HG03196 (cell line): Measurements from ENCODE around the gene LRP3.
"Not testable (repeated sequence)": the region's sequence is repeated elsewhere in the genome, so short reads cannot be mapped to it uniquely, and the experiment has no call there.

Experiments
- ATAC-seq: cut with Tn5 transposase; IDR thresholded peaks from one replicate; pipeline ENCODE4 v1.9.1; 2021; ENCODE audit not compliant: unreplicated experiment

Gene LRP3

GRCh38 chr19:33201886-33202545 lies 7.9 kb downstream of the LRP3 start:
- ATAC-seq = no peak

GRCh38 chr19:33202546-33203507 lies 8.7 kb downstream of the LRP3 start:
- no peak for ATAC-seq

GRCh38 chr19:33203529-33203928 lies 9.4 kb downstream of the LRP3 start:
- no peak for ATAC-seq

DNA sequence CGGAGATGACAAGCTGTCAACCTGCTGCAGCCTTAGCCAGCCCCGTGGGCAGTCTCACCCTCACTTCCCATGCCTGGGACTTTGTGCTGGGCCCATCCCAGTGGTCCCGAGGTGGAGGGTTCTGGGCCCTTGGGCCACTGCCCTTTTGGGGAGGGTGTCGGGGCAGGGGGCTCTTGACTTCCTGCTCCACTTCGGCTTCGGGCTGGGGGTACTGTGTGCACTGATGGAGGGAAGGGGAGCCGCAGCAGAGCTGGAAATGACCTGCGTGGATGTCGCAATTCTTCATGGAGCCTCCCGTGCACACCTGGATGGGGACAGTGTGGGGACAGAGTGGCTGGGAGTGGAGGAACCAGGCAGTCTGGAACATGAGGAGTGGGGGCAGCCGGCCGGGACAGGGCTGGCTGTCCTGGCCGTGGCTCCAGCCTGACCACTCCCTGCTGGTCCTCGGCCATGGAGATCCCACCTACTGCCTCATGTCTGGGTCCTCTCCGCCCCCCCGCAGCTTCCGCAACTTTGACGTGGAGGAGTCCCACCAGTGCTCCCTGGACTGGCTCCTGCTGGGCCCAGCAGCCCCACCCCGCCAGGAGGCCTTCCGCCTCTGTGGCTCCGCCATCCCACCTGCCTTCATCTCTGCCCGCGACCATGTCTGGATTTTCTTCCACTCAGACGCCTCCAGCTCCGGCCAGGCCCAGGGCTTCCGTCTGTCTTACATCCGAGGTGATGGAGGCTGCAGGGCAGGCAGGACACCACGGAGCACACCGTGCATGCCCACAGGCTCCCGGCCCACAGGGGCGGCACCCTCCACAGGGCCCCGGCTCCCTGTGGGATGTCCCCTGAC lies 10.2 kb downstream of the LRP3 start:
- no peak for ATAC-seq

DNA sequence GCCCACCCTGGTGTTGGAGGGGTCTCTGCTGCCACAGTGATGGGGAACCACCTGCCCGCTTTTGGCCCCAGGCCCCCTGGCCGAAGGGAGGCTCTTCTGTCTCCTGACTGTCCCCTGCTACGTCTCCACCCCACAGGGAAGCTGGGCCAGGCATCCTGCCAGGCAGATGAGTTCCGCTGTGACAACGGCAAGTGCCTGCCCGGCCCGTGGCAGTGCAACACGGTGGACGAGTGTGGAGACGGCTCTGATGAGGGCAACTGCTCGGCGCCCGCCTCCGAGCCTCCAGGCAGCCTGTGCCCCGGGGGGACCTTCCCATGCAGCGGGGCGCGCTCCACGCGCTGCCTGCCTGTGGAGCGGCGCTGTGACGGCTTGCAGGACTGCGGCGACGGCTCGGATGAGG lies 11.0 kb downstream of the LRP3 start:
- ATAC-seq = no peak

DNA sequence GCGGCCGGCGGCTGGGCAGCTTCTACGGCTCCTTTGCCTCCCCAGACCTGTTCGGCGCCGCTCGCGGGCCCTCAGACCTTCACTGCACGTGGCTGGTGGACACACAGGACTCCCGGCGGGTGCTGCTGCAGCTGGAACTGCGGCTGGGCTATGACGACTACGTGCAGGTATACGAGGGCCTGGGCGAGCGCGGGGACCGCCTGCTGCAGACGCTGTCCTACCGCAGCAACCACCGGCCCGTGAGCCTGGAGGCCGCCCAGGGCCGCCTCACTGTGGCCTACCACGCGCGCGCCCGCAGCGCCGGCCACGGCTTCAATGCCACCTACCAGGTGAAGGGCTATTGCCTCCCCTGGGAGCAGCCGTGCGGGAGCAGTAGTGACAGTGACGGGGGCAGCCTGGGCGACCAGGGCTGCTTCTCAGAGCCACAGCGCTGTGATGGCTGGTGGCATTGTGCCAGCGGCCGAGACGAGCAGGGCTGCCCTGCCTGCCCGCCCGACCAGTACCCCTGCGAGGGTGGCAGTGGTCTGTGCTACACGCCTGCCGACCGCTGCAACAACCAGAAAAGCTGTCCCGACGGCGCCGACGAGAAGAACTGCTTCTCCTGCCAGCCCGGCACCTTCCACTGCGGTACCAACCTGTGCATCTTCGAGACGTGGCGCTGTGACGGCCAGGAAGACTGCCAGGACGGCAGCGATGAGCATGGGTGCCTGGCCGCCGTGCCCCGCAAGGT lies 11.6 kb downstream of the LRP3 start:
- no peak for ATAC-seq

DNA sequence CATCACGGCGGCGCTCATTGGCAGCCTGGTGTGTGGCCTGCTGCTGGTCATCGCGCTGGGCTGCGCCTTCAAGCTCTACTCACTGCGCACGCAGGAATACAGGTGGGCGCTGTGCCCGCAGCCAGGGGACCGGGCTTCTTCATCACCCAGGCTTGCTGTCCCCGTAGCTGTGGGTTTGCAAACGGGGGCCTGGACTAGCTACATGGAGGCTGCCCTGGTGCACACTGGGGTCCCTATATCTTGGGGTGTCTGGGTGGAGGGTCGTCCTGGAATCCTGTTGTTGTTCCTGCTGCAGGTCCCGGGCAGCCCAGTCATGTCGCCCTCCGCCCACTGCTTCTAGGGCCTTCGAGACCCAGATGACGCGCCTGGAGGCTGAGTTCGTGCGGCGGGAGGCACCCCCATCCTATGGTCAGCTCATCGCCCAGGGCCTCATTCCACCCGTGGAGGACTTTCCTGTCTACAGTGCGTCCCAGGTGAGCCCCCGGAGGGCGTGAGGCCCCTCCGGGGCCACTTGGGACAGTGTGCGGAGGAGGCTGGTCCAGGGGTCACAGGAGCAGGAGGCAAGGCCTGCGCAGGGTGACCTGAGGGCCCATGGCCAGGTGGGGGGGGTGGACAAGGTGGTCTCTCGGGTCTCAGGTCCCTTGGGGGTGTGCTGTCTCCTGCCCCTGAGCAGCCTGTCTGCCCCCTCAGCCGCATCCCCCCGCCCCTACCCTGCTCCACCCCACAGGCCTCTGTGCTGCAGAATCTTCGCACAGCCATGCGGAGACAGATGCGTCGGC lies 12.3 kb downstream of the LRP3 start:
- ATAC-seq = no peak

GRCh38 chr19:33207040-33207620 lies 13.0 kb downstream of the LRP3 start:
- ATAC-seq = no peak

GRCh38 chr19:33207903-33208302 lies 13.8 kb downstream of the LRP3 start:
- ATAC-seq = no peak

DNA sequence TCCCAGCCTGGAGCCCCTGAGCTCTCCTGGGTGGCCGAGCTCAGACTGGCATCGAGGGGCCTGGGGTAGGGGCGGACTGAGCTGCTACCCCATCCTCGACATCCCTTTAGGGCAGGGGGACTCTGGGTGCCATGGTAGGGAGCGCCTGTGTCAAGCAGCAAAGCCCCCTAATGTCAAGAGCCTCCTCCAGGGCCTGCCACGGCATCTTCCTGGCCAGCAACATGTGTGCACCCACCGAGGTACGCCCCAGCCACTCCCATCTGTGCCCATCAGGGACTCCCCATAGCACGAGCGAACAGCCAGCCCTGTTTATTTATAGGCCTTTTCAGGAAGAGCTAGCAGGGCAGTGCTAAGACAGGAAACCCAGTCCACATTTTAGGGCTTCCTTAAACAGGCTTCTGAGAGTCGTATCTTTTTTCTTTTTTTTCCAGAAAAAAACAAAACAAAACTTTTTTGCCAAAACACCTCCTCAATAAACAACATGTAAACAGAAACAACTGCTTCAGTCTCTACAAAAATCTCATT lies 14.3 kb downstream of the LRP3 start:
- no peak for ATAC-seq

GRCh38 chr19:33208904-33209849 lies 15.0 kb downstream of the LRP3 start:
- ATAC-seq = no peak

DNA sequence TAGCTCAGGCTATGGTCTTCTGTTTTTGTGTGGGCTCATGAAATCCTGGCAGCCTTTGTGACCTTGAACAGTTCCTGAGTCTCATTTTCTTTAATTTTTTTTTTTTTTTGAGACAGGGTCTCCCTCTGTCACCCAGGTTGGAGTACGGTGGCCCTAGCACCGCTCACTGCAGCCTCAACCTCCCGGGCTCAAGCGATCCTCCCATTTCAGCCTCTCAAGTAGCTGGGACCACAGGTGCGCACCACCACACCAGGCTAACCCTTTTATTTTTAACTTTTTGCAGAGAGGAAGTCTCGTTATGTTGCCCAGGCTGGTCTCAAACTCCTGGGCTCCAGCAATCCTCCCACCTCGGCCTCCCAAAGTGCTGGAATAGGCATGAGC lies 15.7 kb downstream of the LRP3 start:
- not testable (repeated sequence) for ATAC-seq

GRCh38 chr19:33210266-33210940 lies 16.3 kb downstream of the LRP3 start:
- ATAC-seq = no peak

- no peak for ATAC-seq
Observed at GRCh38 chr19:33211794-33212435, 17.8 kb downstream of the LRP3 start.

- ATAC-seq = no peak
Observed at GRCh38 chr19:33212436-33213172, 18.5 kb downstream of the LRP3 start.

DNA sequence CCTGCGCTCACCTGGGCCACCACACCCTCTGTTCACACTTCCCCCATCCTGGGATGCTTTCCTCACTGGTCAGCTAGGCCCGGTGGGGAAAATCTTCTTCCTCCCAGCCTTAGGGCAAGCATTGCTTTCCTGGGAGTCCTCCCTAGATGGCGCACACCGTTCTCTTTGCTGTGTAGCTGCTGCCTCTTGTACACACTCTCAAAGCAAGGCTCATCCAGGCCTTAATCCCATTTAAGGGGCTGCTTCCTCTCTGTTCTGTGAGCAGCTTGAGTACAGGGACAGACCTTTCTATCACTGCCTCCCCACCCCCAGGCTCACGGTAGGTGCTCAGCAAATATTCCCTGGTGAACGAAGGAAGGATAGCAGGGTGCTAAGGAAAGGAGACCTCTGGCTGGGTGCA lies 20.5 kb downstream of the LRP3 start:
- no peak for ATAC-seq
